ENCODE measurements around the gene PROC.
"Not testable (repeated sequence)": the region's sequence is repeated elsewhere in the genome, so short reads cannot be mapped to it uniquely, and the experiment has no call there.

The PROC gene

DNA sequence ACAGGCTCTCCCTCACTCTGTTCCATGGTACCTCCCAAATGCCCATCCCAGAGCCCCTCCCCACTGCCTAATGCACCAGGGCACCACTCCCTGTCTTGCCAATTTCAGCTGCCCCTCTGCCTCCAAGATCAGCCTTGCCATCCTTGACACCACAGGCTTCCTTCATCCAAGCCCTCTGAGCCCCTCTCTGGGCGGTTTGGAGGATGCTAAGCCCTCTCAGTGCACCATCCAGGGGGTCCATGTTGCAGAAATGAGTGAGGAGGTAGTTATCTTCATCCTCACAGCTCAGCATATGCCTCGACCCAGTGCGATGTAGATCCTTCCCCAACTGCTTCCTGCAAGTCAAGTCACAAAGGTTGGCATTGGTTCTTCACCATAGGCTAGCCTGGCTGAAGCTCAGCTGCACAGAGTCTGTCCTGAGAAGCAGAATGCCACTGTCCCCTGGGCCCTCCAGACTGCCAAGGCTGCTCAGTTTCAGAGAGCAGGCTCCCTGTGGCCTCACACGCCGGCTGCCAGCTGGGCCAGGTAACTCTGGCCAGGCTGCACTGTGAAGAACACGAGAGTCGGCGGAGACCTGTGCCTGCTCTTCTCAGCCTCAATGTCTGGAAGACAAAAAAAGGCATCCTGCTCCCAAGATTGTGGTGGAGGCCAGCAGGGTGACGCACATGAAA, 20.5 kb upstream of the PROC start:
- no peak for DNase-seq

DNA sequence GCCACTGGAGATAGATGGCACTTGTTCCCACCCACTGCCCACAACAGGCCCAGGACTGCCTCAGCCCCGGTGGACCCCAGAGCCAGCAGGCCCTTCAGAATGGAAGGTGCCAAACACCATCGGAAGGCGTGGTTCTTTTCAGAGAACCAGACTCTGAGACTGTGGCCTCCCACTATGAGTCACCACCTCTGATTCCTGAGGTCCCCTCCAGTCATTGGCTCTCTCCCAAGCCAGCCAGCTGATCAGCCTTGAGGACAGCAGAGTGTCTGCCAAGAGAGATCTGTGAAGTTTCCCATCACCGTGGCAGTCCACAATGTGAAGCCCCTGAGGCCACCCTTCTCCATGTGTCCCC, 20.0 kb upstream of the PROC start:
- peak; percentile 85 for DNase-seq

DNA sequence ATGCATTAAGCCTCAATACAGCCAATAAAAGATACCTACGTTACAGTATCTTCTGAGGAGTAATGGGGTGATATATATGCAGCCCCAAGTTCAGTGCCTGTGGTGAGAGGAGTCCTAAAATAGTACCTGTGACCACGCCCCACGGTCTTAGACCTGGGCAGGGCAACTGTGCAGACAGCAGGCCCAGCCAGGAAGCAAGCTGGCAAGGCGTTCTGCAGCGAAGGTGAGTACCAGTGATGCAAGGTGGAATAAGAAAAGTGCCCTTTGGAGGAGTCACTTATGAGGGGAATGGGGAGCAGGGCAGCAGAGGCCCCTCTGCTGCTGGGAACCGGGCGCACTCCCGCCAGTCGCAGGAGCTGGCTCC, 17.7 kb upstream of the PROC start:
- no peak for DNase-seq

DNA sequence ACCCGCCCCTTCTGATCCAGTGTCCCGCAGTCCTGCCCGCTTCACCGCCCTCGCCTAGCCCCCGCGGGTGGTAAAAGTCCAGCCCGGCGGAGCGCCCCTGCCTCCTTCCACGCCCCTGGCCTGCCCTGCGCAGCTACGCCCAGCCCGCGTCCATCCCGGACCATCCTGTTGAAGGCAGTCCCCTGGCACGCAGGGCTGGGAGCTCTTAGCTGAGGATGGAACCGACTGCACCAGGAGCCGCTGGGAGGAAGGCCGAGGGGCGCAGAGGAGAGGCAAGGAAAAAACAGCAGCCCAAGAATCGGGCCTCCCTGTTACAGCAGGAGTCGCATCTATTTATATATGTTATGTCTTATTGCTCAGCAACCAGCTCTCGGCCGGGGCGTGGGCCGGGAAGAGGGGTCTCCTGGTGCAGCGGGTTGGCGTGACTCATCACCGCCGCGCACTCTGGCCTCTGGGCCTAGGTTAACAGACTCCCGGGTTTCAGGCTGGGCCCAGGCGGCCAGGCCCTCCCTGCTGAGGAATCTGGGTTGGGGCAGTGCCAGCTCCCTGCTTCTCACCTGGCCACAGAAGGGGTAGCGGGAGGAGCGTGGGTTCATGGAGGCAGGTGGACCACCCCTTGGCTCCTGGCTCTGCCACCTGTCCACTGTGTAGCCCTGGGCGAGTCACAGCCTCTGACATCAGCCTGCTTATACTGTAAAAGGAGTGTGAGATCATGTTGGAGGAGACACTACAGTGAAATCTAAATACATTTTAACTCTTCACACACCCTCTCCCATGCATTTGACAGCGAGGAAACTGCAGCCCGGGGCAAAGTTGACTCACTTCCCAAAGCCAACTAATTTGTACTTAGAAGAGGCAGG, 17.1 kb upstream of the PROC start:
- DNase-seq, result peak; percentile 80

GRCh38 chr2:127401757-127402695, 16.2 kb upstream of the PROC start:
- no peak for DNase-seq

DNA sequence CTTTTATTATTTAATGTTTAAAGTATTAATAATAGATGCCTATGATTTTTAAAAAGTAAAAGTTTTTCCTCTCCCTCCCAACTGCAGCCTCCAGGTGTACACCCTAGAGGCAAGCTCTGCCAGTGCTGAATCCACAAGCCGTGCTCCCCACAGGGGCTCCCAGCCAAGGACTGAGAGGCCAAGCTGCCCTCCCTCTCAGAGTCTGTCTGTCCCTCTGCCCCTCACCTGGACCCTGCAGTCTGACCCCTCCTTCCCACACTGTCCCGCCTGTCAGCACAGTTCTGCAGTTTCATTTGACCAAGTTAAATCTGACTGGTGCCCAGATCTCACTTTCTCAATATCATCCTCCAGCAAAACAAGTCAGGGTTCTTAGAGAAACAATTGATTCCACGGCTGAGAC, 14.8 kb upstream of the PROC start:
- DNase-seq, result no peak

DNA sequence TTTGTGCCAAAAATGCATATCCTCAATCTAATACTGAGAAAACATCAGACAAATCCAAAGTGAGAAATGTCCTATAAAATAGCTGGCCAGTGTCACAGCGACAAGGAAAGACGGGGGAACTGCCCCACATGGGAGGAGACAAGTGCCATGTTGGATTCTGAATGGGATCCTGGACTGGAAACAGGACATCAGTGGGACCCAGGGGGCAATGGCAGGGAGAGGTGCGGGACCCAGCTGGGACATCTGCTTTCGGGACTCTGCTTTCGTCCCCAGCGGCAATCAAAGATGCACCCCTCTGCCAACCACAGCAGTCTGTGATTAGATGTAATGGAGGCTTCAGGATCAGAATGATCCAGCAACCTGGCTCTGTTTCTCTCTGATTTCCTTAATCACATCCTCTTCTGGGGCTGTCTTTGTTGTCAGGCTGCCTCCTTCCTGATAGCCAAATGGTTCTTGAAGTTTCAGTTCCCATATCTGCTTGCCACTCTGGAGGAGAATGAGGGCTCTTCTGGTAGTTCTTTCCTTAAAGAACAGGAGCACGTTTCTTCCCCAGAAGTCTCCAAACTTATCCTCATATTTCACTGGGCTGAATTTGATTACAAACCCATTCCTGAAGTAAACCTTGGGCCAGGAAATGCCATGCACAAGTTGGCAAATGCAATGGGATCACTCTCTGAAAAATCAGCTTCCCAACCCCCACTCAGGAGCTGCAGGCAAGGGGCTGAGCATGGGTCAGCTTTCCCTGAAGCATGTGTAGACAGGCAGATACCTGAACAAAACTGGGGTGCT, 13.6 kb upstream of the PROC start:
- DNase-seq, result no peak

GRCh38 chr2:127405255-127405610, 13.0 kb upstream of the PROC start:
- no peak for DNase-seq

DNA sequence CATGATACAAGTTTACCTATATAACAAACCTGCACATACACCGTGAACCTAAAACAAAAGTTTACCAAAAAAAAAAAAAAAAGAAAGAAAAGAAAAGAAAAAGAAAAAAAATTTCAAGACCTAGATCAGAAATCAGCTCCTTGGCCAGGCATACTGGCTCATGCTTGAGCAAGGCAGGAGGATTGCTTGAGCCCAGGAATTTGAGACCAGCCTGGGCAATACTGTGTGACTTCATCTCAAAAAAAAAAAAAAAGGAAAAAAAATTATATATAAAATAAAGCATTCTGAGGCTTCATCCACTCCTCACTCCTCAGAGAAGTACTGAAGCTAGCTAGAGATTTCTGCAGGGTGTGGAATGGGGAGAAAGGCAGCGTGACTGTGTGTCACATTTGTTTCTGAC, 11.8 kb upstream of the PROC start:
- DNase-seq, result no peak

DNA sequence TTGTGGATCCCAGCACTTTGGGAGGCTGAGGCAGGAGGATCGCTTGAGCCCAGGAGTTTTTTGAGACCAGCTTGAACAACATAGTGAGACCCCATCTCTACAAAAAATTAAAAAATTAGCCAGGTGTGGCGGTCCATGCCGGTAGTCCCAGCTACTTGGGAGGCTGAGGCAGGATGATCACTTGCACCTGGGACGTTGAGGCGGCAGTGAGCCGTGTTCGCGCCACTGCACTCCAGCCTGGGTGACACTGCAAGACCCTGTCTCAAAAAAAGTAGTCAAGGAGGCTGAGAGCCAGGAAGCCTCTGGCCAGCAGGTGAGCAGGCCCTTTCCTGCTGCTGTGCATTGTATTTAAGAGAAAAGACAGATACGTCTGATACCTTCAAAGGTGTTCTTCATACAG, 11.1 kb upstream of the PROC start:
- DNase-seq, result no peak

- DNase-seq, result no peak
These were observed 10.6 kb upstream of the PROC start for GRCh38 chr2:127407661-127408003.

DNA sequence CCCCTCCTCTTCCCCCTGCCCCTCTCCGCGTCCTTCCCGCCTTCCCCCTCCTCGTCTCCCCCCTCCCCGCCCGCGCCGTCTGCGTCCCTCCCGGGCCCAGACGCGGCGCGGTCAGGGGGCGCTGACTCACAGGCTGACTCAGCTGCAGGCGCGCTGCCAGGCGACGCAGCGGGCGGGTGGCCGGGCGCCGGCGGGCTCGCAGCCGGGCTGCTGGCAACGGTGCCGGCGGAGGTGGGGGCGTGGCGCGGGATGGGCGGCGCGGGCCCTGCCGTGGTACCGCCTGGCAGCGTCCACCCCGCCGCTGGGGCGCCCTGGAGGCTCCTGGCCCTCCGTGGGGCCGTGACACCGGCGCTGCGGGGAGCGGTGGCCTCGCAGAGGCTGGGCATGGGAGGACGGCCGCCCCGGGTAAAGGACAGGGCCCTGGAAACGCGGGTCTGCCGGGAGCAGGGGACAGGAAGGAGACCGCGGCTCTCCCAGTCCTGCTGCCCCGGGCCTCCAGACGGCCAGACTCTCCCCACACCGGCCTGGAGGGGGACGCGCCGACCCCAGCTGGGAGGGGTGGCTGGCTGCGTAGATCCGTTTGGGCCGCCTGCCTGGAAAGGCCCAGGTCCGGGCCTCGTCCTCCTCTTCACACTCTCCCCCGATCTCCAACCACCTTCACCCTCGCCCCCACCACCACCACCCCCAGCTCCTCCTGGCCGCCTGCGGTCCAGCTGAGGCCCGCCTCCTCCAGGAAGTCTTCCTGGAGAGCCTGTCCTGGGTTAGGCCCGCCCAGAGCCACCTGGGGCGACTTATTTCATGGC, 10.0 kb upstream of the PROC start:
- DNase-seq, result peak; percentile 94

DNA sequence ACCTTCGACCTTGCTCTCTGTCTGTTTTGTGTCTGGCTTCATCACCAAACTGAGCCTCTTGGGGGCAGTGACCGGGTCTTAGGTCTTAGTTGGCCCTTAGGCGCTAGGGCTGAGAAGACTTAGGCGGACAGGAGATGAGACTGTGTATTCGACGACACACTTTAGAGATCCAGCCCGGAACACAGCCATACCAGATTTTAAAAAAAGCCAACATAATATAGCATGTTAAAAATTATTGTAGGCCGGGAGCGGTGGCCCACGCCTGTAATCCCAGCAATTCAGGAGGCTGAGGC, 9.5 kb upstream of the PROC start:
- DNase-seq, result no peak

DNA sequence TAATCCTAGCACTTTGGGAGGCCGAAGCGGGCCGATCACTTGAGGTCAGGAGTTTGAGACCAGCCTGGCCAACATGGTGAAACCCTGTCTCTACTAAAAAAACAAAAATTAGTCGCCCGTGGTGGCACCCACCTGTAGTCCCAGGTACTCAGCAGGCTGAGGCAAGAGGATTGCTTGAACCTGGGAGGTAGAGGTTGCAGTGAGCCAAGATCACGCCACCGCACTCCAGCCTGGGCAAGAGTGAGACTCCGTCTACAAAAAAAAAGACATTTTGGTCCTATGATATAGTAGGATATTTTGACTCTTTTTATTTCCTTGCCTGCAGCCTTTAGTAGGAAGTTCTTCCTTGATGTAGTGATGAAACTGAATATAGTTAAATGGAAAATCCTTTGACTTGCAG, 8.5 kb upstream of the PROC start:
- DNase-seq, result not testable (repeated sequence)

GRCh38 chr2:127410871-127411652, 7.2 kb upstream of the PROC start:
- DNase-seq, result no peak

DNA sequence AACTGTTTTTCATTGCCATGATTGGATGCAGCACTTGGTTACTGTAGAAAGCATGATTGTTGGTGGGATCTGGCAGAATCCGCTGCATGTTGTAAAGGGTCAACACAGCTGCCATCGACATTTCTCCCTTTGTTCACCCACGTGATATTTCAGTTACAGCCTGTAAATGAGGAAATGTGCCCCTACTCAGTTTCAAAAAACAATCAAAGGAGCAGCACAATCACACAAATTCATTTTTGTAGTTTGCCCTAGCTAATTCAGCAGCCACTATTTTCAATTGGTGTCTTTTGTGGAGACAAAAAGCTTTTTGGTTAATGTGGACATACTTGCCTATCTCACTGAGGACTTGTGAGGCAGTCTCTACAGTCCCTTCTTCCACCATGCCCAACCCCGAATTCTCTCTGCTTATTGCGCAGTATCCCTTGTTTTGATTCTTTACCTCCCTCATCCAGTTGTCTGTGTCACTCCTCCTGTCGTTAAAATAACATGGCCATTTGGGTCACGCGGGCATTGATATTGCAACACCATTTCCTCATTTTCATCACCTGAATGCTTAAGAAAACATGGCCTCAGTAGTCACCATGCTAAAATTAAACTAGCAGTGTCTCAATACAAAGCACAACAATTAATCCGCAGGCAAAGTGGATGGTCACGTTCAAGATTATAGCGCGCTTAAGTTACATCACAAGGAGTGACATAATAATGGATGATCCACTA, 6.4 kb upstream of the PROC start:
- DNase-seq, result no peak

GRCh38 chr2:127413200-127413599, 5.0 kb upstream of the PROC start:
- DNase-seq, result no peak

- no peak for DNase-seq
These were observed 4.2 kb upstream of the PROC start for GRCh38 chr2:127413782-127414637.
